Measurements from ENCODE around the gene ACTR1A. TPM values are rescaled to one million over a fixed set of nuclear protein-coding genes. Genes with fewer than 3 reads are reported as not detected.

The ACTR1A gene
- total and polyA plus RNA-seq, 9 of the 15 experiments (the other 6 are each of a cell fraction or from before 2014, with no cell fraction given): 36.3 to 77.2 (median 49.6) TPM

DNA sequence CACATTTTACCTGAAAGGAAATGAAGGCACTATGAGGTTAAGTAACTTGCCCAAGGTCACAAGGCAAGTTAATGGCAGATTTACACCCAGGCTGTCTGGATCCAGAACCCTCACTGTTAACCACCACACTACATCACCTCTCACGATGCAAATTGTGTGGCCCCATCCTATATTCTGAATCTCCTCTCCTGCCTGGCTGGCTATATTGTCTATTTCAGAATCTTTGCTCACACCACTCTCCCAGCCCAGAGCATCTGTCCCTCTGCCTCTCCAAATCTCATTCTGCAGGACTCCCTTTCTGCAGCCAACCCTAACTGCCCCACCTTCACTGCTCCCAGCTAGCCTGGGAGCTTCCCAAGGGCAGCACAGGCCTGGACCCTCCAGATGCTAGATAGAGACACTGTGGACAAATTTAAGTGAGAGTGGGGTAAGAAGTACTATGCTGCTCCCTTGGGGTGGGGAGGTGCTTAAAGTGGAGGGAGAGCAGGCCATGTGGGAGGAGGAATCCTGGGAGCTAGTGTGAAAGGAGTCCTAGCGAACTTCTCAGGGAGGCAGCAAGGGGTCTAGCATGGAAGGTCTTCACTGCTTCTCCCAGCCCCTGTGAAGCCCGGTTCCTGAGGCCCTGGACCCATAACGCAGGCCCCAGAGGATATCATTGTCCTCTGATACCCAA lies 70.9 kb downstream of the ACTR1A start:
- peak; percentile 23 for ATAC-seq
- ChIA-PET CTCF (ENCODE audit: low intra/inter-chr PET ratio) (interaction anchor here (0.6 kb wide), 1 partner anchor 48 kb away, joined by 3 read pairs; no protein-coding TSS in a partner anchor), POLR2A (interaction anchor here (0.8 to 2.1 kb wide), 8 partner anchors 8 to 30 kb away, joined by 4 to 11 read pairs (median 6); partner anchors contain the start of genes C10orf95 and FBXL15)
- Histone ChIP-seq H4K20me1 (replicated peaks; ENCODE audit: control insufficient read depth, insufficient read depth, low read length) (peaks cover under 1% of the 10 kb centered on the region; the same call in 1 of the 2 replicates), H3K9ac (ENCODE audit: insufficient read depth in 1 of 2, low read depth in 2 of 2, low read length in 2 of 2) (peak overlapping the region; percentile 85 to 98), H3K9me3 (replicated peaks; ENCODE audit: control insufficient read depth, insufficient read depth, low read depth, low read length) (no peaks in the 10 kb centered on the region), H3K27ac (ENCODE audit: extremely low read depth, low read depth, low read length) (peak overlapping the region; percentile 82), H3K27me3 (ENCODE audit: control insufficient read depth in 2 of 2, insufficient read depth in 2 of 2, low read length in 2 of 2) (no peaks in the 10 kb centered on the region), H3K4me2 (ENCODE audit: insufficient read depth, low read length) (peak overlapping the region; percentile 96), H3K36me3 (ENCODE audit: control insufficient read depth, insufficient read depth, low read length) (peaks cover 6% of the 10 kb centered on the region; the same call in 2 of the 3 replicates), H3K9me1 (ENCODE audit: control insufficient read depth, insufficient read depth, low read length) (no peaks in the 10 kb centered on the region), H3K4me1 (replicated peaks in 1 of 2; ENCODE audit: control insufficient read depth in 2 of 2, insufficient read depth in 2 of 2, low read length in 2 of 2) (peaks cover 23 to 31% of the 10 kb centered on the region in 2 experiments), H3K79me2 (ENCODE audit: control insufficient read depth, insufficient read depth, low read length) (peaks cover 29% of the 10 kb centered on the region), H2AFZ (ENCODE audit: low read depth, low read length) (peak overlapping the region; percentile 67), H3K4me3 (peak overlapping the region; percentile 55)
- WGBS (ENCODE audit: insufficient coverage, low coverage, missing lambda C conversion rate): 8% methylated on average over 3 of the region's 4 CpGs
- in situ Hi-C loops (cut with MboI): loop anchor here (25.0 kb wide), 1 partner anchor 594 kb away; the partner anchor contains the start of gene KCNIP2
- TSS peak; percentile 57 for BruUV-seq (replicated peaks)
- no peak for FAIRE-seq
- intact Hi-C loops (cut with micrococcal nuclease): no loop called here
- DNase-seq (ENCODE audit: extremely low read depth in 1 of 4, low spot score in 3 of 4): peak; percentile 25 to 59 (median 34)
- no peak for TF ChIP-seq CBFB (CRISPR knock-in tag; IDR thresholded peaks at IDR 0.05)
- TF ChIP-seq, protein P1, sequence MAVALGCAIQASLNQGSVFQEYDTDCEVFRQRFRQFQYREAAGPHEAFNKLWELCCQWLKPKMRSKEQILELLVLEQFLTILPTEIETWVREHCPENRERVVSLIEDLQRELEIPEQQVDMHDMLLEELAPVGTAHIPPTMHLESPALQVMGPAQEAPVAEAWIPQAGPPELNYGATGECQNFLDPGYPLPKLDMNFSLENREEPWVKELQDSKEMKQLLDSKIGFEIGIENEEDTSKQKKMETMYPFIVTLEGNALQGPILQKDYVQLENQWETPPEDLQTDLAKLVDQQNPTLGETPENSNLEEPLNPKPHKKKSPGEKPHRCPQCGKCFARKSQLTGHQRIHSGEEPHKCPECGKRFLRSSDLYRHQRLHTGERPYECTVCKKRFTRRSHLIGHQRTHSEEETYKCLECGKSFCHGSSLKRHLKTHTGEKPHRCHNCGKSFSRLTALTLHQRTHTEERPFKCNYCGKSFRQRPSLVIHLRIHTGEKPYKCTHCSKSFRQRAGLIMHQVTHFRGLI (CRISPR knock-in tag; IDR thresholded peaks at IDR 0.05): no peak
- no peak for TF ChIP-seq ZNF766 (CRISPR knock-in tag; conservative IDR thresholded peaks at IDR 0.05)
- TF ChIP-seq, protein P2, sequence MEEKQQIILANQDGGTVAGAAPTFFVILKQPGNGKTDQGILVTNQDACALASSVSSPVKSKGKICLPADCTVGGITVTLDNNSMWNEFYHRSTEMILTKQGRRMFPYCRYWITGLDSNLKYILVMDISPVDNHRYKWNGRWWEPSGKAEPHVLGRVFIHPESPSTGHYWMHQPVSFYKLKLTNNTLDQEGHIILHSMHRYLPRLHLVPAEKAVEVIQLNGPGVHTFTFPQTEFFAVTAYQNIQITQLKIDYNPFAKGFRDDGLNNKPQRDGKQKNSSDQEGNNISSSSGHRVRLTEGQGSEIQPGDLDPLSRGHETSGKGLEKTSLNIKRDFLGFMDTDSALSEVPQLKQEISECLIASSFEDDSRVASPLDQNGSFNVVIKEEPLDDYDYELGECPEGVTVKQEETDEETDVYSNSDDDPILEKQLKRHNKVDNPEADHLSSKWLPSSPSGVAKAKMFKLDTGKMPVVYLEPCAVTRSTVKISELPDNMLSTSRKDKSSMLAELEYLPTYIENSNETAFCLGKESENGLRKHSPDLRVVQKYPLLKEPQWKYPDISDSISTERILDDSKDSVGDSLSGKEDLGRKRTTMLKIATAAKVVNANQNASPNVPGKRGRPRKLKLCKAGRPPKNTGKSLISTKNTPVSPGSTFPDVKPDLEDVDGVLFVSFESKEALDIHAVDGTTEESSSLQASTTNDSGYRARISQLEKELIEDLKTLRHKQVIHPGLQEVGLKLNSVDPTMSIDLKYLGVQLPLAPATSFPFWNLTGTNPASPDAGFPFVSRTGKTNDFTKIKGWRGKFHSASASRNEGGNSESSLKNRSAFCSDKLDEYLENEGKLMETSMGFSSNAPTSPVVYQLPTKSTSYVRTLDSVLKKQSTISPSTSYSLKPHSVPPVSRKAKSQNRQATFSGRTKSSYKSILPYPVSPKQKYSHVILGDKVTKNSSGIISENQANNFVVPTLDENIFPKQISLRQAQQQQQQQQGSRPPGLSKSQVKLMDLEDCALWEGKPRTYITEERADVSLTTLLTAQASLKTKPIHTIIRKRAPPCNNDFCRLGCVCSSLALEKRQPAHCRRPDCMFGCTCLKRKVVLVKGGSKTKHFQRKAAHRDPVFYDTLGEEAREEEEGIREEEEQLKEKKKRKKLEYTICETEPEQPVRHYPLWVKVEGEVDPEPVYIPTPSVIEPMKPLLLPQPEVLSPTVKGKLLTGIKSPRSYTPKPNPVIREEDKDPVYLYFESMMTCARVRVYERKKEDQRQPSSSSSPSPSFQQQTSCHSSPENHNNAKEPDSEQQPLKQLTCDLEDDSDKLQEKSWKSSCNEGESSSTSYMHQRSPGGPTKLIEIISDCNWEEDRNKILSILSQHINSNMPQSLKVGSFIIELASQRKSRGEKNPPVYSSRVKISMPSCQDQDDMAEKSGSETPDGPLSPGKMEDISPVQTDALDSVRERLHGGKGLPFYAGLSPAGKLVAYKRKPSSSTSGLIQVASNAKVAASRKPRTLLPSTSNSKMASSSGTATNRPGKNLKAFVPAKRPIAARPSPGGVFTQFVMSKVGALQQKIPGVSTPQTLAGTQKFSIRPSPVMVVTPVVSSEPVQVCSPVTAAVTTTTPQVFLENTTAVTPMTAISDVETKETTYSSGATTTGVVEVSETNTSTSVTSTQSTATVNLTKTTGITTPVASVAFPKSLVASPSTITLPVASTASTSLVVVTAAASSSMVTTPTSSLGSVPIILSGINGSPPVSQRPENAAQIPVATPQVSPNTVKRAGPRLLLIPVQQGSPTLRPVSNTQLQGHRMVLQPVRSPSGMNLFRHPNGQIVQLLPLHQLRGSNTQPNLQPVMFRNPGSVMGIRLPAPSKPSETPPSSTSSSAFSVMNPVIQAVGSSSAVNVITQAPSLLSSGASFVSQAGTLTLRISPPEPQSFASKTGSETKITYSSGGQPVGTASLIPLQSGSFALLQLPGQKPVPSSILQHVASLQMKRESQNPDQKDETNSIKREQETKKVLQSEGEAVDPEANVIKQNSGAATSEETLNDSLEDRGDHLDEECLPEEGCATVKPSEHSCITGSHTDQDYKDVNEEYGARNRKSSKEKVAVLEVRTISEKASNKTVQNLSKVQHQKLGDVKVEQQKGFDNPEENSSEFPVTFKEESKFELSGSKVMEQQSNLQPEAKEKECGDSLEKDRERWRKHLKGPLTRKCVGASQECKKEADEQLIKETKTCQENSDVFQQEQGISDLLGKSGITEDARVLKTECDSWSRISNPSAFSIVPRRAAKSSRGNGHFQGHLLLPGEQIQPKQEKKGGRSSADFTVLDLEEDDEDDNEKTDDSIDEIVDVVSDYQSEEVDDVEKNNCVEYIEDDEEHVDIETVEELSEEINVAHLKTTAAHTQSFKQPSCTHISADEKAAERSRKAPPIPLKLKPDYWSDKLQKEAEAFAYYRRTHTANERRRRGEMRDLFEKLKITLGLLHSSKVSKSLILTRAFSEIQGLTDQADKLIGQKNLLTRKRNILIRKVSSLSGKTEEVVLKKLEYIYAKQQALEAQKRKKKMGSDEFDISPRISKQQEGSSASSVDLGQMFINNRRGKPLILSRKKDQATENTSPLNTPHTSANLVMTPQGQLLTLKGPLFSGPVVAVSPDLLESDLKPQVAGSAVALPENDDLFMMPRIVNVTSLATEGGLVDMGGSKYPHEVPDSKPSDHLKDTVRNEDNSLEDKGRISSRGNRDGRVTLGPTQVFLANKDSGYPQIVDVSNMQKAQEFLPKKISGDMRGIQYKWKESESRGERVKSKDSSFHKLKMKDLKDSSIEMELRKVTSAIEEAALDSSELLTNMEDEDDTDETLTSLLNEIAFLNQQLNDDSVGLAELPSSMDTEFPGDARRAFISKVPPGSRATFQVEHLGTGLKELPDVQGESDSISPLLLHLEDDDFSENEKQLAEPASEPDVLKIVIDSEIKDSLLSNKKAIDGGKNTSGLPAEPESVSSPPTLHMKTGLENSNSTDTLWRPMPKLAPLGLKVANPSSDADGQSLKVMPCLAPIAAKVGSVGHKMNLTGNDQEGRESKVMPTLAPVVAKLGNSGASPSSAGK (IDR thresholded peaks at IDR 0.05): peak; percentile 39; the same call in 1 of the 2 replicates
- TF ChIP-seq MCM3 (IDR thresholded peaks at IDR 0.05): no peak
- TF ChIP-seq ZSCAN29 (IDR thresholded peaks at IDR 0.05): no peak
